Measurements from ENCODE around the gene MYBBP1A.
"Not testable (repeated sequence)": the region's sequence is repeated elsewhere in the genome, so short reads cannot be mapped to it uniquely, and the experiment has no call there.

MYBBP1A gene

GRCh38 chr17:4582691-4583090, 27.5 kb upstream of the MYBBP1A start:
- no peak overlapping the region for H3K4me3 ChIP-seq (IDR thresholded peaks at IDR 0.05; ENCODE audit: insufficient read depth, low read depth, low read length)
- H3K27me3 ChIP-seq (ENCODE audit: insufficient read depth, low read depth): peaks cover 25% of the 10 kb centered on the region
- H3K4me2 ChIP-seq: no peak overlapping the region
- no peak overlapping the region for H3K27ac ChIP-seq
- H2AFZ ChIP-seq (ENCODE audit: low read depth): no peak overlapping the region
- H4K20me1 ChIP-seq (ENCODE audit: insufficient read depth): no peaks in the 10 kb centered on the region
- H3K36me3 ChIP-seq (ENCODE audit: insufficient read depth): no peaks in the 10 kb centered on the region
- no peak overlapping the region for H3K9ac ChIP-seq
- H3K79me2 ChIP-seq (ENCODE audit: insufficient read depth, low read depth): no peaks in the 10 kb centered on the region
- H3K4me1 ChIP-seq (ENCODE audit: low read depth, poor library complexity, severe bottlenecking): no peaks in the 10 kb centered on the region
- no peak for TF ChIP-seq CTCF (conservative IDR thresholded peaks at IDR 0.05; ENCODE audit: low read depth, low read length)

GRCh38 chr17:4582101-4582501, 26.9 kb upstream of the MYBBP1A start:
- no peaks in the 10 kb centered on the region for H4K20me1 ChIP-seq (ENCODE audit: insufficient read depth)
- no peak overlapping the region for H2AFZ ChIP-seq (ENCODE audit: low read depth)
- H3K36me3 ChIP-seq (ENCODE audit: insufficient read depth): no peaks in the 10 kb centered on the region
- no peak overlapping the region for H3K9ac ChIP-seq
- H3K27me3 ChIP-seq (ENCODE audit: insufficient read depth, low read depth): peaks cover 20% of the 10 kb centered on the region
- H3K4me3 ChIP-seq (IDR thresholded peaks at IDR 0.05; ENCODE audit: insufficient read depth, low read depth, low read length): no peak overlapping the region
- H3K27ac ChIP-seq: no peak overlapping the region
- no peaks in the 10 kb centered on the region for H3K4me1 ChIP-seq (ENCODE audit: low read depth, poor library complexity, severe bottlenecking)
- H3K79me2 ChIP-seq (ENCODE audit: insufficient read depth, low read depth): no peaks in the 10 kb centered on the region
- no peak overlapping the region for H3K4me2 ChIP-seq
- TF ChIP-seq CTCF (conservative IDR thresholded peaks at IDR 0.05; ENCODE audit: low read depth, low read length): no peak

- Histone ChIP-seq H3K4me3 (IDR thresholded peaks at IDR 0.05; ENCODE audit: insufficient read depth, low read depth, low read length) (no peak overlapping the region), H2AFZ (ENCODE audit: low read depth) (no peak overlapping the region), H3K27me3 (ENCODE audit: insufficient read depth, low read depth) (peaks cover 13% of the 10 kb centered on the region), H3K27ac (no peak overlapping the region), H4K20me1 (ENCODE audit: insufficient read depth) (no peaks in the 10 kb centered on the region), H3K4me2 (no peak overlapping the region), H3K4me1 (ENCODE audit: low read depth, poor library complexity, severe bottlenecking) (no peaks in the 10 kb centered on the region), H3K36me3 (ENCODE audit: insufficient read depth) (no peaks in the 10 kb centered on the region), H3K79me2 (ENCODE audit: insufficient read depth, low read depth) (no peaks in the 10 kb centered on the region), H3K9ac (no peak overlapping the region)
- no peak for TF ChIP-seq CTCF (conservative IDR thresholded peaks at IDR 0.05; ENCODE audit: low read depth, low read length)
Observed at GRCh38 chr17:4580291-4580690, 25.1 kb upstream of the MYBBP1A start.

- TF ChIP-seq CTCF (conservative IDR thresholded peaks at IDR 0.05; ENCODE audit: low read depth, low read length): no peak
- Histone ChIP-seq H3K27ac (no peak overlapping the region), H3K36me3 (ENCODE audit: insufficient read depth) (no peaks in the 10 kb centered on the region), H3K27me3 (ENCODE audit: insufficient read depth, low read depth) (peaks cover 13% of the 10 kb centered on the region), H3K79me2 (ENCODE audit: insufficient read depth, low read depth) (no peaks in the 10 kb centered on the region), H3K9ac (no peak overlapping the region), H3K4me2 (no peak overlapping the region), H2AFZ (ENCODE audit: low read depth) (no peak overlapping the region), H4K20me1 (ENCODE audit: insufficient read depth) (no peaks in the 10 kb centered on the region), H3K4me1 (ENCODE audit: low read depth, poor library complexity, severe bottlenecking) (no peaks in the 10 kb centered on the region), H3K4me3 (IDR thresholded peaks at IDR 0.05; ENCODE audit: insufficient read depth, low read depth, low read length) (no peak overlapping the region)
Observed at GRCh38 chr17:4579678-4580077, 24.5 kb upstream of the MYBBP1A start.

GRCh38 chr17:4578349-4578748, 23.2 kb upstream of the MYBBP1A start:
- not testable (repeated sequence) for H3K4me1 ChIP-seq (ENCODE audit: low read depth, poor library complexity, severe bottlenecking)

More at GRCh38 chr17:4578349-4578748, 23.2 kb upstream of the MYBBP1A start:
- H3K27me3 ChIP-seq (ENCODE audit: insufficient read depth, low read depth); H3K79me2 ChIP-seq (ENCODE audit: insufficient read depth, low read depth); H3K9ac ChIP-seq; H4K20me1 ChIP-seq (ENCODE audit: insufficient read depth); H3K36me3 ChIP-seq (ENCODE audit: insufficient read depth); H3K27ac ChIP-seq; H2AFZ ChIP-seq (ENCODE audit: low read depth); H3K4me2 ChIP-seq; H3K4me3 ChIP-seq (IDR thresholded peaks at IDR 0.05; ENCODE audit: insufficient read depth, low read depth, low read length): not testable (repeated sequence)

Data from KMS-11 (cell line).